ENCODE measurements around the gene UVSSA.

GRCh38 chr4:1402021-1402515 lies 55.1 kb downstream of the UVSSA start:
- TF ChIP-seq MCM7 (IDR thresholded peaks at IDR 0.05) (no peak), CTCF (IDR thresholded peaks at IDR 0.05 in 2 of 3, conservative IDR thresholded peaks at IDR 0.05 in 1 of 3; ENCODE audit: insufficient read depth in 2 of 3, low read depth in 1 of 3, low read length in 3 of 3) (no peak), NFRKB (IDR thresholded peaks at IDR 0.05; ENCODE audit: low read depth) (no peak), ZBTB33 (CRISPR knock-in tag; IDR thresholded peaks at IDR 0.05) (no peak), FOXA1 (IDR thresholded peaks at IDR 0.05; ENCODE audit: borderline replicate concordance) (no peak)

All from K562 (cell line).